Ishikawa (cell line): ENCODE data around the gene USO1.

Experiments
- CEBPB ChIP-seq: IDR thresholded peaks from 2 replicates; pipeline ENCODE4 v1.6.1; 2012
- EP300 ChIP-seq: IDR thresholded peaks from 2 replicates; pipeline ENCODE4 v1.6.1; 2012; ENCODE audit warnings: borderline replicate concordance
- MAX ChIP-seq: IDR thresholded peaks from 2 replicates; pipeline ENCODE4 v1.6.1; 2012
- TAF1 ChIP-seq: IDR thresholded peaks from 2 replicates; pipeline ENCODE4 v1.6.1; 2012; ENCODE audit warnings: low read depth, mild to moderate bottlenecking
- TCF12 ChIP-seq: IDR thresholded peaks from 2 replicates; pipeline ENCODE4 v1.6.1; 2012; ENCODE audit warnings: low read depth

- TF ChIP-seq MAX (no peak), EP300 (no peak), CEBPB (no peak), TCF12 (no peak), TAF1 (no peak)
These were observed 49.3 kb upstream of the USO1 start for GRCh38 chr4:75675004-75675531.
